ENCODE results near the gene CELF3.
"Not testable (repeated sequence)": the region's sequence is repeated elsewhere in the genome, so short reads cannot be mapped to it uniquely, and the experiment has no call there.

CELF3 gene

DNA sequence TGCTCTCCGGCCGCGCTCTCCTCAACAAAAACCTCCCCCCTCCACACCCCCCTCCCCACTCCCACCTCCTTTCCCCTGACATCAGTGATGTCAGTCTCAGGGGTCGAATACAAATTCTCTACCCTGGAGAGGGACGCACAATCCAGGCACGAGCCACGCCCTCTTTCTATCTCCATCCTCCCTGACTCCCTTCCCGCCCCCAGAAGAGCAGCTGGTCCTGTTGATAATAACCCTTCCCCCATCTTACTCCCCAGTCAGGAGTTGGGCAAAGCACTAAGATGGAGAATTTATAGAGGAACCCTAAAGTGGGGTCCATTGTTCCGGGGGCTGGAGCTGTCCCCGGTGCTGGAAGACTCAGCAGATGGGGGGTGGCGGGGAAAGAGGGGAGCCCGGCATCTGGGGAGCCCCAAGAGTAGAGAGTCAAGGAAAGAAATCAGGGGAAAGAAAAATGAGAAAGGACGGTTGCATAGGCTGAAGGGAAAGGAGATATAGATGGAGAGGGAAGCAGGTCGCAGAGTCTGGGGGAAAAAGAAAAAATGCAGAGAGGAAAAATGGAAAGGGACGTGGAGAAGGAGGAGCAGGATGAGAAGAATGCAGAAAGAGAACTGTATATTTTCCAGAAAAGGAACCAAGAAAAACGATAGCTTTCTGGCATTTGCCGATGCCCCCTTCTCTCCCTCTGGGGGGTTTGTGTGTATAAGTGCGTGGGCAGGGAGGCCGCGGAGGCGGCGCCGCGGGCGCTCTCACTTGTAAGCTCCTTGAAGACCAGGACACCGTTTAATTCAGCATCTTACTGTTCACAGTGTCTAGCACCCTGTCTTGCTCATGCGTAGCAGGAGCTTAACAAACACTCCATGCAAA lies at the start of gene CELF3:
Gene CELF3, minus strand, starts transcription at position 33 of the 861 bp plus-strand sequence. CDS start 783 bp downstream, outside the sequence.
- DNase-seq: peak; percentile 7

- DNase-seq: no peak
These were observed 47.4 kb upstream of the CELF3 start for GRCh38 chr1:151763990-151764389.

DNA sequence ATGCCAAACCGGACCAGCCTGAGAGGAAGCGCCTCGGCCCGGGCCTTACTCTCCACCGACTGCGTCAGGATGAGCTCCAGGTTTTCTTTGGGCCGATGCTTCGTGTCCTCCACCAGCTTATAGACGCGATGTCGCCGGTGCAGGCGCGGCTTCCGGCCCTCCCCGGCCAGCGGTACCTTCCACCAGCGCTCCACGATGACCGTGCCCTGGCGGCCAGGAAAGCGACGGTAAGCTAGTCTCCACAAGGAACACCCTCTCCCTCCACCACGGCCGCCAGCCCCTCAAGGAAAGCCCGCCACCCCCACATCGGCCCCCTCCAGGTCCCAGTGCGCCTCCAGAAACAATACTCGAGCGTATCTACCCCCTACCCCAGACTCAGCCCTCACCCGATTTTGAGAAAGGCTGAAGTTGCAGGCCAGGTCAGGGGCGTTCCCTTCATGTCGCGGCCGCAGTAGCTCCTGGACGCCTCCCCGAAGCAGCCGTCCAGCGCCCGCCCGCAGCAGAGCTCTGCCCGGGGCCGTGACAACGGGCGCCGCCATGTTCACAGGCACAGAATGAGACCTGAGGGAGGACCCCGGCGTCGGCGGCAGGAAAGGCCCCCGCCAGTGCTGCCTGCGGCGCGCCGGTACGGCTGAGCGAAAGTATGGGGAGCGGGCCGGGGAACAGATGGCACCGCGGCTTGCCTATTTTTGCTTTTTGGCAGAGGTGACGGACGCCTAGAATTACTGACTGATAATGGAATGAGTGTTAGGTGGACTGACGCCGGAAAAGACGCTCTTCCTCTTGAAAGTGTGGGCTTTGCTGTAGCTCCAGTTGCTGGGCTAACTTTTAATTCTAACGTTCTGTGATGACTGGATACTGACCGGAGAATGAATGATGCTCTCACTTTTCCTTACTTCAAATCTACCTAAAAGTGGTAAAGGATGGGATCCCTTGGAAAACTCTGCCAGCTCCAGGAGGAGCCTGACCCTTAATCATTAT lies 46.6 kb upstream of the CELF3 start, which contains the start of gene MRPL9:
Gene MRPL9, minus strand, starts transcription at position 556 of the 981 bp plus-strand sequence. Its CDS starts 17 bp downstream, at position 539.
- peak; percentile 84 for DNase-seq

- no peak for DNase-seq
These were observed 44.2 kb upstream of the CELF3 start for GRCh38 chr1:151760597-151761385.

DNA sequence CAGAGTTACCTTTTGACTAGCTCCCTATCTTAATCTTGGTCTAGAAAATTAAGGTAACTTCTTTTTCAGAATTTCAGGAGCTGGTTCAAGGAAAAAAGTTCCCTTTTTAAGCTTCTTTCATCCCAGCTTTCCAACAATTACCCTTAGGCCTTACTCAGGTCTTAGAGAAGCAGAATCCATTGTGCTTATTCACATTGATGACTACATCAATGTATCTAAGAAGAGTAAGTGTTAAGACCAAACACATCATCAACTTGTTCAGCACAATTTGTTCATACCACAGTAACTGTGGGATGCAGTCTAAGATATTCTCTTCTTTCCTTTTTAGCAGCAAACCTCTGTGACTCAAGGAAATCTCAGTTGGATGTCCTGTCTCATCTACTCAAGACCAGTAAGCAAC lies 42.6 kb upstream of the CELF3 start:
- DNase-seq: no peak

DNA sequence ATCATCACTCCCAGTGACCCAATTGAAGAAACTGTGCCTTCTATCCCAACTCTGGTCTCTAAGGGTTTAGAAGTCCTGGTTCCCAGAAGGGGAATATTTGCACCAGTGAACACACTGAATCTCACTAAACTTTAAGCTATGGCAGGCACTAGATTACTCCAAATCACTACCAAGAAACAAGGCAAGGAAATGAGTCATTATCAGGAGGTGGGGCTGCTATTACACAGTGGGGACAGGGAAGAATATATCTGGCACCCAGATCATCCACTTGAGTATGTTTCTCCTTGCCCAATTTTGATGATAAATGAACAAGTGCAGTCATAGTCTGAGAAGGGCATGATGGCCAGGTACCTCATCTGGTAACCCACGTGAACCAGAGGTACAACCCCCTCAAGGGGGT lies 39.7 kb upstream of the CELF3 start:
- DNase-seq: peak; percentile 19

GRCh38 chr1:151741516-151741915 lies 24.9 kb upstream of the CELF3 start:
- no peak for DNase-seq

DNA sequence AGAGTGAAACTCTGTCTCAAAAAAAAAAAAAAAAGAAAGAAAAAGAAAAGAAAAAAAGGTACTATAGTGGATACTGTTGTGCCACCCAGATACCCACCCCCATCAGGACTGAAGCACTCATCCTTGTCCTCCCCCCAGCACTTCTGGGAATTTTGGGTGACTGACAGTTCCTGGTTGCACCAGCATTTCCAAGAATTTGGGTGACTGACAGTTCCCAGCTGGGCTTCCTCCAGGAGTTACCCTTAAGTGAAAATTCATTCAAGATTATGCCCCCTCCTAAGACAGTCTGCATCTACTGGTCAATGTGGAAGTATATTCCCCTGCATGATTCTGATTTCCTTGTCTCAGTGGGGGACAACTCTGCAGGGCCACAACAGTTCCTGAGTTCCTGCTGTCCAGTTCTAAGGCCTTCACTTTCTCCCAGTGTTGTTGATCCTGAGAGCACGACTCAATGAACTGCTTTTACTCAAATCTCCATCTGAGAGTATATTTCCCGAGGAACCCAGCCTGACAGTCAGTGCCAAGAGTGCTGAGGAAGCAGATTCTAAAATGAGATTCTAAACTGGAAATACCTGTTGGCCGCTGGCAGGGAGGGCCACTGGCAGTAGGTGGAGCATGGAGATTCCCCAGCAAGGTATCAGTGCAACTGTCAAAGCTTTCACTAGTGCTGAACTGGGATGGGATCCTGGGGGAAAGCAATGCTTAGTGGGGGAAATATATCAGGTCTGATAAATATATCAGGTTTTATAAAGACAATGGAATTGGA lies 23.2 kb upstream of the CELF3 start:
- no peak for DNase-seq

- DNase-seq: no peak
These were observed 20.9 kb upstream of the CELF3 start for GRCh38 chr1:151737479-151737878.

- no peak for DNase-seq
These were observed 20.4 kb upstream of the CELF3 start for GRCh38 chr1:151737026-151737425.

DNA sequence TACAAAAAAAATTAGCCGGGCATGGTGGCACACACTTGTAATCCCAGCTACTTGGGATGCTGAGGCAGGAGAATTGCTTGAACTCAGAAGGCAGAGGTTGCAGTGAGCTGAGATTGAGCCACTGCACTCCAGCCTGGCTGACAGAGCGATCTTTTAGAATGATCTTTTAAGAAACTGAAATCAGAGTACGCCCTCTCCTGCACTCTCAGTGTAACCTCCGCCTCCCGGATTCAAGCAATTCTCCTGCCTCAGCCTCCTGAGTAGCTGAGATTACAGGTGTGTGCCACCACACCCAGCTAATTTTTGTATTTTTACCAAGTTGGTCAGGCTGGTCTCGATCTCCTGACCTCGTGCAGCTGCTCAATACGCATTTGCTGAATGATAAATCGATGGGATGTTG lies 17.4 kb upstream of the CELF3 start:
- not testable (repeated sequence) for DNase-seq

DNA sequence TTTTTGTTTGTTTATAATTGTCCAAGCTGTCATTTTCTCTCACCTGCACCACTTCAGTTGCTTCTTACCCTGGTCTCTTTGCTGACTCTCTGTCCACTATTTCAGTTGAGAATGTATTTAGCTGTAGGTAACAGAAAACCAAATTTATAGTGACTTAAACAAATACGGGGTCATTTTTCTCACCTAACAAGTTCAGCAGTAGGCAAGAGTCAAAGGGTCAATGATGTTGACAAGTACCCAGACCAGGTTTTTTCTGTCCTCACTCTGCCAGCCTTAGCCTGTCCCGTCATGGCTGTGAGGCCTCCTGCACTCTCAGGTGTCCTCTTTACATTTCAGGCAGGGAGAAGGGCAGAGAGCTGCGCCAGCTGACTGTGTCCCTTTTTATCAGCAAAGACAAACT lies 16.5 kb upstream of the CELF3 start:
- no peak for DNase-seq

DNA sequence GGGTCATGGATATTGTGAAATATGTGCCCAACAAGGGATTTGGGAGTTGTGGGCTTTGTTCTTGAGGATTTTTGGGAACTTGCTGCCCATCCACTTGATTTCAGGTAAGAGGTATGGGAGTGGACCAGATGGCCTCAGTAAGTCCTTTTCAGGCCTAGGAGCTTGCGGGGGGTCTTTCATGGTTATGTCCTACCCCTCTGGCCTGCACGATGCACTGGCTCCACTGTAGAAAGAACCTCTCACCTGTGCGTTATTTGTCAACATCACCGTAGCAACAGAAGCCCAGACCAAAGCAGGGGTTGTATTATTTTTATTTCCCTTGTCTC lies 13.3 kb upstream of the CELF3 start:
- DNase-seq: no peak

DNA sequence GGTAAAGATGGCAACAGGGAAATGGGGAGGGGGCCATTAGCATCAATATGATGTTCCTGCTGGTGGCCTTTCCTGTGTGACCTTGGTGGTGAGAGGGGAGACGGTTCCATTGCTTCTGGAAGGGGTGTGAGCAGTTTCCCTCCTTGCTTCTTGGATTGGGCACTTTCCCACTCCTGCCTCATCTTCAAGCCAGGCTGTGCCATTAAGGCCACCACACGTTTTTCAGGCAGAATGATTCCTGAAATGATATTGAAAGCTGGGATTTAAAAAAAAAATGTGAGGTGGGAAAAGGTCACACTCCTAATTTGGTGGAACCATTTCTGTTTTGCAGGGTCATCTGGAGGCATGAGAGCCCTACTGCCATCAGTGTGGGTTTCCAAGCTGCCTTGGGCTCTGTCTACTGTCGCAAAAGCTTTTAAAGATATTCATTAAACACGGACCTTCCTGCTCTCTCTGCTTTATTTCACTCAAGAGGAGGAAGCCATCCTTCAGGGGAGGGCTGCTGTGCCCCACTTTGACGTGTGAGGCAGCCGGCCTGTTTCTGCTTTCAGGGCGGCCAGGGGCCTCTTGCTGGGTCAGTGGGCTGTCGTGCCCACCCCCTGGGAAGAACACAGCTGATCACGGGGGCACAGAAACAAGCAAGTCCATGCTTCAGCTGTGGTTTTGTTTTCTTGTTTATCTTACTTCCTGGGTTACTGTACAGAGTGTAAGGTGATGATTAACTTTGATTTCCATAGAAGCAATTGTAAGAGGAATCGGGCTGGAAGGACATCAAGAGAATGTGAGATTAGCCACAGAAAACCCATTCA lies 12.8 kb upstream of the CELF3 start:
- no peak for DNase-seq

DNA sequence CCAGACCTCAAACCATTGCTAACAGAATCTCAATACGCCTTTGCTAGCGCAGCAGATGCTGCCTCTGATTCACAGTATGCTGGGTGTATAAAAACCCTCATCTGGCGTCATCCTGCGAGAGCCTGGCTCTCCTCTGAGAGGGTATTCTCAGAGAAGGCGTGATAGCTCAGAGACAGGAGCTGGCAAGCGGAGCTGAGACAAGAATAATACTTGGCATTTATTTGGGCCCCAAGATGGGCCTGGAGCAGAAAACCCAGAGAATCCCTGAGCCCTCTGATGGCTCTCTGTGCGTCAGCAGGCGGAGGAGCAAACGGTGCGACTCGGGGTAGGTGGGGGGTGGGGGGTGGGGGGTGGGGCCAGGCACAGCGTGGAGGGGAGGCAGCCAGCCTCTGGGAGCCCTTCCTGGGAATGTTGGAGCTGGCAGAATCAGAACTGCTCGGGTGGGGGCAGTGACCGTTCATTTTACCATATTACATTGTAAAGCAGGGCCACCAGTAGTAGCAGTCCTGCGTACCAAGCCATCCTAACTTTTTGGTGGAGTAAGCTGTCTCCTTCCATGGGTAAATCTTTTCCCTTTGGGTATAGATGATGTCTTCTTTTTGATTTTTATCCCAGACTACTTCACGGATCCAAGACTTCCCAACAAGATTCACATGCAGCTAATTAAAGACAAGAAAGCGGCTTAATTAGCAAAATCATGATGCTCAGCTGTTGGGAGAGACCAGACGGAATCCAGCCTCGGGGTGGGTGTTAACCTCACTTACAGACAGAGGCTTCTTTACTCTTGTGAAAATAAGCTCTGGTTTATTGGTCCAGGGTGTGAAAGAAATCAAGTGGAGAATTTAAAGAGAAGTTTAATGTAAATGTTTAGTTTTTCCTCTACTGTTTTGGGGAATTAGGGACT lies 11.8 kb upstream of the CELF3 start:
- peak; percentile 70 for DNase-seq

- no peak for DNase-seq
These were observed 7.2 kb upstream of the CELF3 start for GRCh38 chr1:151723726-151724370.

GRCh38 chr1:151721788-151722510 lies 5.3 kb upstream of the CELF3 start:
- peak; percentile 22 for DNase-seq

DNA sequence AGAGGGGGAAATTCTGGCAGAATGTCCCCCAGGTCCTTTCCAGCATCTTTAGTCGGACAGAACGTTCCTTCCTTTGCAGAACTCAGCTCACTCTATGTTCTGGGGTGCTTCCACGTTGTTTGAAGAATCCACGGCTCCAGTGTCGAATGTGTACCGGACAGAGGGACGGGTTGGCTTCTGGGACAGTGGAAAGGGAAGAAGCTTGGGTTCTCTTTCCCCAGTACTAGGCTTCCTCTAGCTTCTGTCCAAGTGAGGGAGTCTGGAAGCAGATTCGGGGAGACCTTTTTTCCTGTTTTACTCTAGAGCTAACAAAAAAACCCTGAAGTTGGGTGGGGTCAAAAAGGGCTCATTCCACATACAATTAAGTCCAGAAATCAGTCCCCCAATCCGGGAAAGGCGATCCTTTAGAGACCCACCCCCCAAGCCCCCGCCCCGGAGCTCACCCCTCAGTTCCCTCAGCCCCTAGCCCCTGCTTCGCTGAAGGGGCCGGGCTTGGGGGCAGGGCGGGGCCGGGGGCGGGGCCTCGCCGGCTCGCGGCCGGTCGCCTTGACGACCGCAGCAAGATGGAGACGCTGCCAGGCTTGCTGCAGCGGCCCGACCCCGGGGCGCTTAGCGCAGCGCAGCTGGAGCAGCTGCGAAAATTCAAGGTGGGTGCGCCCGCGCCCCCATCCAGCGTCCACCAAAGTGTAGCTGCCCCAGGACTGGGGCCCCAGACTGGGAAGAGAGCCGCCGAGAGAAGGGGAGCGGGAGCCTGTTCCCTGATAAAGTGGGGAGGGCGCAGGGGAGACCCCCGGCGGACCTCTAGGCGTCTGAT lies 4.6 kb upstream of the CELF3 start, which contains the start of gene RIIAD1:
Gene RIIAD1, plus strand, starts transcription at position 549 of the 814 bp plus-strand sequence. Its CDS starts 15 bp downstream, at position 564.
- peak; percentile 16 for DNase-seq
